Activated CD4-positive, alpha-beta T cell treated with anti-CD3 and anti-CD28 coated beads for 24 hours (primary cell): ENCODE measurements around the gene ZNF865.

Experiments
- DNase-seq, 2 donors: peaks; one replicate each; pipeline ENCODE4 v3.0.0-alpha.2; 2020; ENCODE audit warnings: low read depth in 2 of 2

Gene ZNF865

GRCh38 chr19:55644842-55645511 is 39.5 kb downstream of the ZNF865 start:
- DNase-seq = no peak

- DNase-seq = no peak
Measured at GRCh38 chr19:55645512-55645881, 40.0 kb downstream of the ZNF865 start.

- no peak for DNase-seq
Measured at GRCh38 chr19:55646889-55647731, 41.7 kb downstream of the ZNF865 start.

- DNase-seq = peak in 1 of 2 donors; percentile 34
Measured at GRCh38 chr19:55647732-55648584, 42.5 kb downstream of the ZNF865 start, which contains the start of gene CCDC106. TSS of gene CCDC106 (plus strand) at chr19:55648212. CDS start at chr19:55649047, 835 bp downstream.

- no peak for DNase-seq
Measured at GRCh38 chr19:55648585-55649267, 43.3 kb downstream of the ZNF865 start.

GRCh38 chr19:55649268-55650125 is 44.0 kb downstream of the ZNF865 start:
- DNase-seq = no peak

GRCh38 chr19:55650126-55650557 is 44.7 kb downstream of the ZNF865 start:
- no peak for DNase-seq

- DNase-seq = no peak
Measured at GRCh38 chr19:55650602-55651230, 45.3 kb downstream of the ZNF865 start.

GRCh38 chr19:55651236-55651635 is 45.8 kb downstream of the ZNF865 start:
- DNase-seq = no peak

- DNase-seq = no peak
Measured at GRCh38 chr19:55652311-55653128, 47.1 kb downstream of the ZNF865 start.

GRCh38 chr19:55653651-55654322 is 48.3 kb downstream of the ZNF865 start:
- DNase-seq = peak; percentile 94 to 98

- peak; percentile 99 for DNase-seq
Measured at GRCh38 chr19:55654323-55654867, 48.9 kb downstream of the ZNF865 start.

- DNase-seq = peak; percentile 94 to 97
Measured at GRCh38 chr19:55654868-55655647, 49.6 kb downstream of the ZNF865 start, which contains the start of gene U2AF2. TSS of gene U2AF2 (plus strand) at chr19:55655035. CDS start at chr19:55655105, 70 bp downstream.

GRCh38 chr19:55655648-55656040 is 50.2 kb downstream of the ZNF865 start:
- no peak for DNase-seq

GRCh38 chr19:55656552-55656951 is 51.1 kb downstream of the ZNF865 start:
- no peak for DNase-seq

GRCh38 chr19:55656988-55657747 is 51.7 kb downstream of the ZNF865 start:
- DNase-seq = no peak
